NCI-H1417 (cell line): ENCODE data around the gene ZNF710.

Experiments used
- DNase-seq, 3 experiments: peaks; one replicate each; lab custom pipeline; 2025; lab: John Stamatoyannopoulos, UW

The ZNF710 gene

GRCh38 chr15:90079619-90080457 lies 78.7 kb downstream of the ZNF710 start:
- no peak for DNase-seq

- no peak for DNase-seq
Measured at GRCh38 chr15:90080458-90080755, 79.3 kb downstream of the ZNF710 start.

GRCh38 chr15:90080818-90081393 lies 79.8 kb downstream of the ZNF710 start:
- DNase-seq, result no peak

DNA sequence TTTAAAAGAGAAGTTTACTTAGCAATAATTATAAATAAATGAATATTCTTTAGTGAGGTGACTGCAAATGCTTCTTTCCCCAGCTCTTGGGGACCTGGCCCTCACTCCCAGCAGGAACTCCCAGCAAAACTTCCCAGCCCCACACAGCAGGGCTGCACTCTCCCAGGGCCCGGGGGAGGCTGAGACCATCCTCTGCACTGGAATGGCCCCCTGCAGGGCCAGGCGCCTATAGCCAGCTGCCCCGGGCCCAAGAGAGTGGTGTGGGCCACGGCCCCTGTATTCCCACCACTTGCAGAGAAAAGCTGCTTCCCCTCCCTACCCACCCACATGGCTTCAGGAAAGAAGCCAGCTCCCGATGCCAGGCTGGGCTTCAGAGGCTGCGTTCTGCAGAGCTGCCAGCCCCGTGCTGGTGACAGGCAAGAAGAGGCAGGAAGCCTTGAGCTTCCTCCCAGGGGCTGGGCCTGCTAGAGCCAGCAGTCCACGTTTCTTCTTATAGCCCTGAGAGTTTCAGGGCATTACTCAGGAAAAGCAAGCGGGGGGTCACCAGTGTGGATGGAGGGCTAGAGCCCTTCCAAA lies 81.1 kb downstream of the ZNF710 start:
- DNase-seq, result no peak

- DNase-seq, result no peak
Measured at GRCh38 chr15:90083419-90083818, 82.3 kb downstream of the ZNF710 start.

GRCh38 chr15:90083954-90084607 lies 83.0 kb downstream of the ZNF710 start:
- no peak for DNase-seq

DNA sequence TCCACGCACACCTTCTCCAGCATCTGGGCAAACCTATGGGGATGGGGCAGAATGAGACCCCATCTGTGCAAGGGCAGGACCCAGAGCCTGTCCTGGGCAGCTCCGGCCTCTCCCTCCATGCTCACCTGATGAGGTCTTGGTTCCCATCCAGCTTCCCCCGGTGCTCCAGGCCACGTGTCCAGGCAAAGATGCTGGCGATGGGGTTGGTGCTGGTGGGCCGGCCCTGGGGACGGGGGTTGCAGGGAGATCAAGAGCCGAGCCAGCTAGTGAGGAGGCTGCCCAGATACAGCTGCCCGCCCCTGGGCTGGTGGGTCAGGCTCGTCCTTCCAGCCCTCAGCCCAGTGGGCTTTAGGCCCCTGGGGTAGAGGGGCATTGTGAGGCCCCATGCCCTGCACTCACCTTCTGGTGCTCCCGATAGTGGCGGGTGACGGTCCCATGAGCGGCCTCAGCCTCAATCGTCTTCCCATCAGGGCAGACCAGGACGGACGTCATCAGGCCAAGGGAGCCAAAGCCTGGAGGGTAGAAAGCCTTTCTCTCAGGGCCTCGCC lies 83.8 kb downstream of the ZNF710 start:
- no peak for DNase-seq

DNA sequence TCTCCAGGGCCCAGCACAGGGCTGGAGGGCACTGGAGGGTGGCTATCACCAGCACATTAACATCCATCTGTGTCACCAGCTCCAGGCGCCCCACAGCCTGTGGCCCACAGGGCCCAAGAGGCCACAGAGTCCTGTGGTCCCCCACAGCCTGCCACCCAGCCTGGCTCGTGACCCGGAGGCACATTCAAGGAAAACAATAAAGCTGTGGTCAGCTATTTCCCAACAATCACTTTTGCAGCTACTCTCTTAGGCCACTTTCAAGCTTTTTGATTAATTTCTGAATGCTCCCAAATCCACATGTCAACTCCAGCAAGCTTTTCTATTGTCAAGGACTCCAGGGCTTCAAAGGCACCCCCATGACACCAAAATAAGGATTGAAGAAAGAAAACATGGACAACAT lies 84.4 kb downstream of the ZNF710 start:
- DNase-seq, result no peak

DNA sequence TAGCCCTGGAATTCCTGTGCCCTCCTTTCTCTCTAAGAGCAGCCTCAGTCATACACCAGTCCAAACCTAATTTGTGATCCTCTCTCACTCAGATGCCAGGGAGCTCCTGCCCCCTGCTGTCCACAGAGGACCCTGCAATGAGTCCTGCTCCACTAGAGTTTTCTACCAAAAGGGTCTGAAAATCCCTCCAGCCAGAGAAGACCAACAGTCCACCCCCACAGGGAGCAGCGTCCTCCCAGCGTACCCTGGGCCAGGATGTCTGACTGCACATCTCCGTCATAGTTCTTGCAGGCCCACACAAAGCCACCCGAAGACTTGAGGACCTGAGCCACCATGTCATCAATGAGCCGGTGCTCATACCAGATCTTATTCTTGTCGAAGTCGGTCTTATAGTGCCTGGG lies 85.7 kb downstream of the ZNF710 start:
- DNase-seq, result peak in 2 of 3 experiments; percentile 31 to 53

DNA sequence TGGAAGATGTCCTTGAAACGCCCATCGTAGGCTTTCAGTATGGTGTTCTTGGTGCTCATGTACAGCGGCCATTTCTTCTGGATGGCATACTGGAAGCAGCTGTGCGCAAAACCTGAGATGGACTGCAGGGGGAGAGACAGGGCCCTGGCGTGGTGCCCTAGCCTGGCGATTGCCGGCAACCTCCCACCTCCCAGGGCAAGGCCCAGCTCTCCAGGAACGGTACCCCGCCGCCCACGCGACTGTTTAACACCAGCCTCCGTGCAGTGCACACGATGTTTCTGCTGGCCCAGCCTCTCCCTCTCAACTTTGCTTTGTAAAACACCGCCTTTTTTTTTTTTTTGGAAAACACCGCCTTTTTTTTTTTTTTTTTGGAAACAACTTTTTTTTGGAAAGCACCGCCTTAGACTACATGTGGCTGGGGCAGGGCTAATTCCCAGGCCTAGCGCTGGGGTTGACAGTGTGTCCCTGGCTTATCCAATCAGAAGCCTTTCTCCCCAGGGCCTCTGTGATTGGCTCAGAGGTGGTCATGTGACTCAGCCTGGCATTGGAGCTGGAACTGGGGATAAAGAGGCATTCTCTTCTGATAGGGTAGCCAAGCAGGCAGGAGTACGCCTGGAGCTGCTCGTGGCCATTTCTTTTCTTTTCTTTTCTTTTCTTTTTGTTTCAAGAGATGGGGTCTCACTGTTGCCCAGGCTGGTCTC lies 86.5 kb downstream of the ZNF710 start:
- peak in 1 of 3 experiments; percentile 32 for DNase-seq

- DNase-seq, result no peak
Measured at GRCh38 chr15:90090226-90090848, 89.2 kb downstream of the ZNF710 start.

GRCh38 chr15:90091156-90091931 lies 90.2 kb downstream of the ZNF710 start:
- DNase-seq, result no peak

- DNase-seq, result peak in 2 of 3 experiments; percentile 85 to 97
Measured at GRCh38 chr15:90095521-90095959, 94.4 kb downstream of the ZNF710 start.

DNA sequence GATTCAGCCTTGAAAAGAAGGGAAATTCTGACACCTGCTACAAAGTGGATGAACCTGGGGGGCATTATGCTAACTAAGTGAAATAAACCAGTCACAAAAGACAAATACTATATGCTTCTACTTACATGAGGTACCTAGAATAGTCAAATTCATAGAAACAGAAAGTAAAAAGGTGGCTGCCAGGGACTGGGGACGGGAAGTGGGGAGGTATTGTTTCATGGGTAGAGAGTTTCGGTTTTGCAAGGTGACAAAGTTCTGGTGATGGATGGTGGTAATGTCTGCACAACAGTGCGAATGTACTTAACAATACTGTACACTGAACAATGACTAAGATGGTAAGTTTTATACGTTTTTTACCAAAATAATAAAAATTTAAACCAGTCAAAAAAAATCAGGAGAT lies 96.4 kb downstream of the ZNF710 start:
- DNase-seq, result no peak

DNA sequence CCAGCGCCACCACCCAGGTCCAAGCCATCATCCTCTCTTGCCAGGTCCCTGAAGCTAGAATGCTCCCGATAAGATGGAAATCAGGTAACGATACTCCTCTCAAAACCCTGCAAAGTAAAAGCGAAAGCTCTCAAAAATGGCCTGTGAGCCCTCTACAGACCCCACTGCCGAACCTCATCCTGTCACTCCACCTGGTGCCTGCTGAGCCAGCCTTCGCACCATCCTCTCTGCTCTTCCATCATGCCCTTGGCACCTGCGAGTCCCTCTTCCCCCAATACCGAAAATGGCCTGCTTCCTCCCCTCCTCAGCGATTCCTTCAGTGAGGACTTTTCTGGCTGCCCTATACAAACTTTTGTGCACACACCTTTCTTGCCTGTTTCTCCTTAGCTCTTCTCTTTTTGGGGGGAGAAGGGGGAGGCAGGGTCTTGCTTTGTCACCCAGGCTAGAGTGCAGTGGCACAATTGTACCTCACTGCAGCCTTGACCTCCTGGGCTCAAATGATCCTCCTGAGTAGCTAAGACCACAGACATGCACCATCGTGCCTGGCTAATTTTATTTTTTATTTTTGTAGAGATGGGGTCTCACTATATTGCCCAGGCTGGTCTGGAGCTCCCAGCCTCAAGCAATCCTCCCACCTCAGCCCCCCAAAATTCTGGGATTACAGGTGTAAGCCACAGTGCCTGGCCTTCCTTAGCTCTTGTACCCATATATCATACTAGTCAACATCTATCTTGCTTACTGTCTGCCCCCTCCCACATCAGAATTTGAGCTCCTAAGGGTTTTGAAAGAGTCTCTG lies 98.1 kb downstream of the ZNF710 start:
- DNase-seq, result no peak

- peak in 1 of 3 experiments; percentile 37 for DNase-seq
Measured at GRCh38 chr15:90099868-90100831, 99.0 kb downstream of the ZNF710 start.

- peak; percentile 56 to 92 (median 85) for DNase-seq
Measured at GRCh38 chr15:90101130-90101968, 100.2 kb downstream of the ZNF710 start.
